HS-27A (cell line): ENCODE data around the gene TUBA4B.
"Not testable (repeated sequence)": the region's sequence is repeated elsewhere in the genome, so short reads cannot be mapped to it uniquely, and the experiment has no call there.

Experiments used
- DNase-seq: peaks from one replicate; pipeline ENCODE4 v3.0.0-alpha.2; 2012; ENCODE audit warnings: low read depth, missing footprints

The TUBA4B gene

DNA sequence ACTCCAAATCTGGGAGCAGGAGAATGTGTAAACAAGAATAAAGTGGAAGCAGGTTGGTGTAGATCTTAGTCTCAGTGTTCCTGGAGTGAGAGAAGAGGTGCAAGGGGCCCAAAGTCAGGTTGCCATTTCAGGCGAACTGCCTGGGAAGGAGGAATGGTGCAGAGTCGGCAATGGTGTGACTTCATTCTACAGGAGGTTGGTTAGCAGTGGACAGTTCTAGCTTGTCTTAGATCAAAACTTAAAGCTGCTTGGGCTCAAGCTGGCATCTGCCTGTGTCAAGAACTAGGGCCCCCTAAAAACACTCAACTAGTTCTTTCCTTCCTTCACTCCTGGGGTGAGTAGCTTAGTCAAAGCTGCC is 4.2 kb upstream of the TUBA4B start:
- no peak for DNase-seq

- DNase-seq: no peak
These were observed 3.7 kb upstream of the TUBA4B start for GRCh38 chr2:219249203-219249980.

- no peak for DNase-seq
These were observed 2.8 kb upstream of the TUBA4B start for GRCh38 chr2:219250049-219250781.

DNA sequence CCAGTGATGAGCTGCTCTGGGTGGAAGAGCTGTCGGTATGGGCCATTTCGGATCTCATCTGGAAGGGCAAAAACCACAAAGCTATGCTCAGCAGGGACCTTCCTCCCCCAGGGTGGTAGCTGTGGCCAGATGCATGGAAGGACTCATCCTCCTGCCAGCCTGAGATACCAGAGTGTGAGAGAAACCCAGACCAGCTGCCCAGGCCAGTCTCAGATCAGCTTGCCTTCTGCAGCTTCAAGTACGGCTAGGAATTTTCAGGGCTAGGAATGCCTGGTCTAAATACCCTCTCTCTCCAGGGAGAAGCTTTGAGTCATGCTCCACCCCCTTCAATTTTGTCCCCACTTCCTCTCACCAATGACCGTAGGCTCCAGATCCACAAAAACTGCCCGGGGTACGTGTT is 1.4 kb upstream of the TUBA4B start:
- no peak for DNase-seq

DNA sequence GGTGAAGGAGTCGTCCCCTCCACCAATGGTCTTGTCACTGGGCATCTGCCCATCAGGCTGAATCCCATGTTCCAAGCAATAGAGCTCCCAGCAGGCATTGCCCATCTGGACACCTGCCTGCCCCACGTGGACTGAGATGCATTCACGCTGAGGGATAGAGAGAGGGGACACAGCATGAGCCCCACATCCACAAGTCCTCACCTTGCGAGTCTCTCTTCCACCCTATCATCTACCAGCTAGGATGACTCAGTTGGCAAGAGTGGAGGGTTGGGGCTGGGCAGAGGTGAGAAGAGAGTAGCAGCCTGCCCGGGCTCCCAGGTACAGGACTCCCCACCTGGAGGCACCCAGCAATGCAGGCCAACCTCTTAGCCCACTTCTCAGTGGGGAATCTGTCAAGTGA is 959 bp upstream of the TUBA4B start:
- no peak for DNase-seq

- DNase-seq: no peak
These were observed 508 bp upstream of the TUBA4B start for GRCh38 chr2:219252570-219252899.

DNA sequence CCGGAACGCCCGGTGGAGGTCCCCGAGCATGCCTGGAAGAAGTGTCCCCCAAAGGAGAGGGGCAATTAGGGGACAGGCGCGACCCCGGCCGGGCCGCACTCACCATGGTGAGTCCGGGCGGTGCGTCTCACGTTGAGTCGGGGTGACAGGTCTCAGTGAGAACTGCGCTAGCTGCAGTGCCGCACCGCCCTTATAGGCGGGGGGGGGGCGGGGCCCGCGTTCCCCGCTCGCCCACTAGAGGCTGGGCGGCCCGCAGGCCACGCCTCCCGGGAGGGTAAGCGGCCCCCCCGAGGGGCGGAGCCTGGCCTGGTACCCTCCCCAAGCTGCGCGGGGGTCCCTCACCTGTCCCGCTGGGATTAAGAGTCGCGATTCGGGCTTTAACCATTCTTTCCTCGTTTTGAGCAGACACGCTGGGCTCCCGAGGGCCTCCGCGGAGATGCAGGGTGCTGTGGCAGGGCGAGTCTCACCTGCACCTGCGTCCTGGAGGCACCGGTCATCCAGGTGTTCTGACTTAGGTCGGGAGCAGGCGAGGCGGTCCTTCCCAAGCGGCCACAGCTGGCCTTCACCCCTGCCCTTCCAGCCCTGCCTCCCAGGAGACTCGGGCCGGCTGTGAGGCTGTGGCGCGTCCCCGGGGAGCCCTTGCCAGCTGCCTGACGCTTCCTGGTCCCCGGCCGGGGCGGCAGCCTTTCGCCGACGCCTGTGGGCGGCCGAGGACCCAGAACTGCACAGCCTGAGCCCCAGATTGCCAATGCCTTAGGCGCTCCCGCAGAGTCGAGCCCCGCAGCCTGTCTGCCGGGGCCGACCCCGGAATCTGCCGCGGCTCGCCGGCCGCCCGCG is 928 bp downstream of the TUBA4B start, which contains the start of gene TUBA4A:
TUBA4A (minus strand) TSS at position 166 of the 837 bp plus-strand sequence; CDS start at position 106, 60 bp downstream.
- no peak for DNase-seq

GRCh38 chr2:219254590-219255201 is 1.7 kb downstream of the TUBA4B start:
- no peak for DNase-seq

GRCh38 chr2:219258942-219259341 is 5.9 kb downstream of the TUBA4B start:
- not testable (repeated sequence) for DNase-seq

DNA sequence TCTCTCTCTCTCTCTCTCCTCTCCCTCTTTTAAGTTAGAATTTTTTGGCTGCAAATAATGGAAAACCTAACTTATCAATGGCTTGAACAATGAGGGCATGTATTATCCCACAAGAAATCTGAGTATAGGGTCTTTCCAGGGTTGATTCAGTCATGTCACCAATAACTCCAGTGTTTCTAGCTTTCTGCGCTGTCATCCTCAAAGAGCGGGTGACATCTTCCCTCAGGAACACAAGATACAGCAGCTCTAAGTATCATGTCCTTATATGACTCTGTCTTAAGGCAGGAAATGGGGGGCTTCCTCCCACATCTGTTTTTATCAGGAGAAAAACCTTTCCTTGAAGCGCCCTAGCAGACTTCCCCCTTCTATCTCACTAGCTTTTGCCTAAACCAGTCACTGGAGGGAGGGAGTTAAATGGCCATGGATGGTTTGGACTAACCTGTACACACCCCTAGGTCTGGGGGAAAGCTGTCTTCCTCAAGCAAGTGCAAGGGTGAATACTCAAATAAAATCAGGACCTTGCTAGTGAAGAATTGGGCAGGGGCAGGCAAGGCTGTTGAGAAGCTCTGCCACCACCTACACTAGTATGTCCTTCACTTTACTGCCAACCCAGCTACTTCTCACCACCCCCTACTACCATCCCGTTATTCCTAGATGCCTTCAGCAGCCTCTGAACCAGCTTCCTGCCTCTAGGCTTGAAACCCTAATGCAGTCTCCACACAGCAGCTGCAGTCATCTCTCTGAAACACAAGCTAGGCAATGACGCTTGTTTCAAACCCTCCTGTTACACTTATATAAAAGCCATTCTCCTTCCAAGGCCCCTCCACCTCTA is 8.2 kb downstream of the TUBA4B start:
- no peak for DNase-seq

GRCh38 chr2:219266232-219266631 is 13.2 kb downstream of the TUBA4B start:
- DNase-seq: no peak

- no peak for DNase-seq
These were observed 13.8 kb downstream of the TUBA4B start for GRCh38 chr2:219266886-219267285.

DNA sequence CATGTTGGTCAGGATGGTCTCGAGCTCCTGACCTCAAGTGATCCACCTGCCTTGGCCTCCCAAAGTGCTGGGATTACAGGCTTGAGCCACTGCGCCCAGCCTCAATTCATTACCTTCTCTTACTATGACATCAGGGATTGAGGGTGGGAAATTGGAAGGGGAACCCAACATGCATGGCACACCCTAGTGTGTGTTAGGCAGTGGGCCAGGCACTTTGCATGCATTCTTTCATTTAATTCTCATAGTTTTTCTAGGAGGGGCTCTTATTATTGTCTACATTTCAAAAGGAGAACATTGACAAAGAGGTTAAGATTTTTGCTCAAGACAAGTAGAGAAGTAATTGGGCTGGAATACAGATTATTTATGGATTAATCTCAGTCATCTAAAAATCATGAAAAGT is 15.3 kb downstream of the TUBA4B start:
- DNase-seq: no peak

GRCh38 chr2:219269362-219270054 is 16.5 kb downstream of the TUBA4B start:
- DNase-seq: no peak

DNA sequence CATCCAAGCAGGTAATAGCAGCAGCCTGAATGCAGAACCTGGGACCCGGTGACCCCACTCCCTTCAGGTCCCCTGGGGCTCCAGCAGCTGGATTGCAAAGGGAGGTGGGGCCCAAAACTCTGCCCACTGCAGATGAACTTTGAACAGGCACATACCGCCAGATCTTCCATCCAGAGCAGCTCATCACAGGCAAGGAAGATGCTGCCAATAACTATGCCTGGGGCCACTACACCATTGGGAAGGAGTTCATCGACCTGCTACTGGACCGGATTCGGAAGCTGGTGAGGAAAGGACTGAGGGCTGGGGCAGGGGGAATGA is 17.0 kb downstream of the TUBA4B start:
- no peak for DNase-seq

DNA sequence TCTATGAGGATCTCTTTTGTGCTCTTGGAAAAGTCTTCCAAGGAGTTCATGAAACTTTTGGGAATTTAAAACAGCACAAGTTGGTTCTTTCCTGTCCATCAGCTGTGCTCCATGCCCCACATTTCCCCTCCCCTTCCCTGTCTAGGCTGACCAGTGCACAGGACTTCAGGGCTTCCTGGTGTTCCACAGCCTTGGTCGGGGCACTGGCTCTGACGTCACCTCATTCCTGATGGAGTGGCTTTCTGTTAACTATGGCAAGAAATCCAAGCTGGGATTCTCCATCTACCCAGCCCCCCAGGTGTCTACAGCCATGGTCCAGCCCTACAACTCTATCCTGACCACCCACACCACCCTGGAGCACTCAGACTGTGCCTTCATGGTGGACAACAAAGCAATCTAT is 18.0 kb downstream of the TUBA4B start:
- no peak for DNase-seq

DNA sequence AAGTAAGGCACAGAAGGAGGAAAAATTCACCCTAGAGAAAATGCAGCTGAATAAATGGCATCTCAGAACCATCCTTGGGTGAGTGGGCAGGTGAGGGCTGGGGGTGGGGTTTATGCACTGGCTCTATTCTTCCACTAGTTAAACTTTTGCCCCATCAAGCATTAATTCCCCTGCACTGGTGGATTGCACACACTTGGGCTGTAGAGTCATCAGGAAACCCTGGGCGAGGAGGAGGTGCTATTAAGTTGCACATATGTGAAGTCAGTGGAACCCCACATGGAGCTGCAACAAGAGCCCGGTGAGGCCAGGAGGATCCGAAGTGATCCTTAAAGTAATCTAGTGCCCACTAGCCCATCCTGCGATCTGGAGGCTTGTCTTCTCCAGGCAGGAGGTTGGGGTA is 19.3 kb downstream of the TUBA4B start:
- no peak for DNase-seq

DNA sequence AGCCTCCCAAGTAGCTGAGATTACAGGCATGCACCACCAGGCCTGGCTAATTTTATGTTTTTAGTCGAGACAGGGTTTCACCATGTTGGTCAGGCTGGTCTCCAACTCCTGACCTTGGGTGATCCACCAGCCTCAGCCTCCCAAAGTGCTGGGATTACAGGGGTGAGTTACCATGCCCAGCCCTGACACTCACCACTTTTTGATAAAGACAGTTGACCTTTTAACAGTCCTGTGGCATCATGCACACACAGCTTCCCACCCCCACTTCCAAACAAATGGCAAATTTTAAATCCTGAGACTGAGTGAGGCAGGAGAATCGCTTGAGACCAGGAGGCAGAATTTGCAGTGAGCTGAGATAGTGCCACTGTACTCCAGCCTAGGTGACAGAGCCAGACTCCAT is 20.0 kb downstream of the TUBA4B start:
- no peak for DNase-seq

DNA sequence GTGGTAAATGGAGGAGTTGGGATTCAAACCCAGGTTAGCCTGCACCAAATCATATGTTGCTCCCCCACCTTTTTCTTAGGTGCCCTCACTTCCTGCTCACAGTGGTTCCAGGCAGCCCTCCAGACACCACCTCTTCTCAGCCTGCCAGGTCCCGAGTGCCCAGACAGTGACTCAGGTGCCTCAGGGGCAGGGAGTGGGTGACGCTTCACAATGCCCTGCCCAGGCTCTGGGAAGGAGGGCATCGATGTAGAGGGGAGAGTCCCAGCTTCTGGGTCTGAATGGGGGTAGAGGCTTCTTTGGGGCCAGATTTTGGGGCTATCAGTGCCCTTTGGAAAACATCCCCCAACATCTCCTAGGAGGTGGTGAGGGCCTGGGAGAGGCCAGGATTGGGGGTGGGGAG is 20.9 kb downstream of the TUBA4B start:
- DNase-seq: no peak

- peak; percentile 49 for DNase-seq
These were observed 21.4 kb downstream of the TUBA4B start for GRCh38 chr2:219274361-219274921.
